NB4 (cell line): ENCODE data around the gene TSPAN31.

ENCODE experiments used
- DNase-seq: peaks from one replicate; pipeline ENCODE4 v3.0.0; 2010; ENCODE audit warnings: low read depth
- H3K4me3 ChIP-seq: one replicate; pipeline ENCODE4 v1.5.1; 2011; ENCODE audit warnings: mild to moderate bottlenecking, low read depth, low read length, moderate library complexity
- CTCF ChIP-seq: IDR thresholded peaks from one replicate; pipeline ENCODE4 v1.5.1; 2012; ENCODE audit warnings: low read depth, low read length
- MAX ChIP-seq: IDR thresholded peaks from 2 replicates; pipeline ENCODE4 v1.6.1; 2011; ENCODE audit warnings: low read depth, low read length
- MYC ChIP-seq: IDR thresholded peaks from 2 replicates; pipeline ENCODE4 v1.6.1; 2011; ENCODE audit warnings: low read depth, low read length
- POLR2A ChIP-seq: IDR thresholded peaks from 2 replicates; pipeline ENCODE4 v1.6.1; 2011; ENCODE audit warnings: mild to moderate bottlenecking; ENCODE audit not compliant: insufficient read length; ENCODE audit errors: extremely low read depth

Gene TSPAN31

GRCh38 chr12:57757771-57758170 is 12.9 kb downstream of the TSPAN31 start:
- TF ChIP-seq POLR2A: no peak
- no peak for DNase-seq
- H3K4me3 ChIP-seq: no peak overlapping the region

- no peak for DNase-seq
- TF ChIP-seq MAX (no peak), POLR2A (no peak), MYC (no peak), CTCF (no peak)
- H3K4me3 ChIP-seq: no peak overlapping the region
Observed at GRCh38 chr12:57758552-57759359, 13.9 kb downstream of the TSPAN31 start.

- DNase-seq: peak; percentile 52
- H3K4me3 ChIP-seq: no peak overlapping the region
- TF ChIP-seq CTCF: peak; percentile 60
- no peak for TF ChIP-seq POLR2A
Observed at GRCh38 chr12:57759360-57759980, 14.6 kb downstream of the TSPAN31 start.

- H3K4me3 ChIP-seq: no peak overlapping the region
- DNase-seq: no peak
- TF ChIP-seq MAX (no peak), MYC (no peak), CTCF (no peak), POLR2A (no peak)
Observed at GRCh38 chr12:57760347-57760982, 15.6 kb downstream of the TSPAN31 start.

- TF ChIP-seq CTCF: no peak
- no peak for TF ChIP-seq POLR2A
- no peak for TF ChIP-seq MYC
- no peak for TF ChIP-seq MAX
- H3K4me3 ChIP-seq: no peak overlapping the region
- DNase-seq: no peak
Observed at GRCh38 chr12:57761391-57761998, 16.7 kb downstream of the TSPAN31 start.

- H3K4me3 ChIP-seq: no peak overlapping the region
- no peak for DNase-seq
- TF ChIP-seq MAX (no peak), CTCF (no peak), MYC (no peak)
Observed at GRCh38 chr12:57762463-57762862, 17.6 kb downstream of the TSPAN31 start.
